ENCODE data around the gene CTF1. TPM values are rescaled to one million over a fixed set of nuclear protein-coding genes. Genes with fewer than 3 reads are reported as not detected.

The CTF1 gene
- total RNA-seq, 1 experiment from 2014 or later, result 1.4 TPM

GRCh38 chr16:30902029-30902972, 5.9 kb downstream of the CTF1 start (continued):
- TF ChIP-seq CTCF (IDR thresholded peaks at IDR 0.05) (no peak), SMAD3 (CRISPR knock-in tag; IDR thresholded peaks at IDR 0.05; ENCODE audit: borderline replicate concordance) (no peak), CDX4 (CRISPR knock-in tag; IDR thresholded peaks at IDR 0.05; ENCODE audit: borderline replicate concordance) (no peak), FOXP4 (CRISPR knock-in tag; IDR thresholded peaks at IDR 0.05) (0 out of 2 replicates have a peak, but pooled peaks have one; percentile 29), CREB1 (CRISPR knock-in tag; IDR thresholded peaks at IDR 0.05) (no peak), ZNF425 (CRISPR knock-in tag; conservative IDR thresholded peaks at IDR 0.05) (no peak), HMGA2 (CRISPR knock-in tag; IDR thresholded peaks at IDR 0.05) (no peak), NR1H2 (CRISPR knock-in tag; IDR thresholded peaks at IDR 0.05) (no peak), ZBTB43 (CRISPR knock-in tag; IDR thresholded peaks at IDR 0.05) (no peak)

GRCh38 chr16:30903002-30903401, 6.6 kb downstream of the CTF1 start:
- ATAC-seq (no peak), DNase-seq (ENCODE audit: low spot score) (no peak)
- Mint-ChIP-seq H3K27ac (peak overlapping the region; percentile 47; the same call in 1 of the 2 replicates), H3K9me3 (peaks cover 3% of the 10 kb centered on the region; the same call in 1 of the 2 replicates), H3K4me3 (peak overlapping the region; percentile 90), H3K36me3 (no peaks in the 10 kb centered on the region), H3K27me3 (ENCODE audit: low read depth) (peaks cover 26% of the 10 kb centered on the region), H3K4me1 (peaks cover 9% of the 10 kb centered on the region)
- POLR2A ChIA-PET, result interaction anchor here (1.4 kb wide), 1 partner anchor 28 kb away, joined by 4 read pairs; no protein-coding TSS in a partner anchor
- CTCF ChIA-PET, result interaction anchor here (0.7 to 5.1 kb wide), 13 partner anchors 10 to 98 kb away, joined by 3 to 95 read pairs (median 8); no protein-coding TSS in a partner anchor
- TF ChIP-seq ZNF423 (CRISPR knock-in tag; IDR thresholded peaks at IDR 0.05) (no peak), SMAD3 (CRISPR knock-in tag; IDR thresholded peaks at IDR 0.05; ENCODE audit: borderline replicate concordance) (no peak), PRDM15 (CRISPR knock-in tag; IDR thresholded peaks at IDR 0.05) (no peak), ZBTB21 (CRISPR knock-in tag; IDR thresholded peaks at IDR 0.05; ENCODE audit: borderline replicate concordance) (no peak), HMGXB4 (CRISPR knock-in tag; IDR thresholded peaks at IDR 0.05) (no peak), ZNF512 (CRISPR knock-in tag; IDR thresholded peaks at IDR 0.05; ENCODE audit: borderline replicate concordance) (no peak)
